Activated CD4-positive, alpha-beta T cell treated with anti-CD3 and anti-CD28 coated beads for 48 hours (primary cell): Measurements from ENCODE around the gene TCF3.
A peak's percentile ranks its signal among the peaks of the same experiment; 100 is the strongest.
"Not testable (repeated sequence)": the region's sequence is repeated elsewhere in the genome, so short reads cannot be mapped to it uniquely, and the experiment has no call there.

Experiments used
- DNase-seq: peaks from one replicate; pipeline ENCODE4 v3.0.0-alpha.2; 2020

The TCF3 gene

GRCh38 chr19:1650650-1651567 lies 1.5 kb downstream of the TCF3 start:
- peak; percentile 66 for DNase-seq

DNA sequence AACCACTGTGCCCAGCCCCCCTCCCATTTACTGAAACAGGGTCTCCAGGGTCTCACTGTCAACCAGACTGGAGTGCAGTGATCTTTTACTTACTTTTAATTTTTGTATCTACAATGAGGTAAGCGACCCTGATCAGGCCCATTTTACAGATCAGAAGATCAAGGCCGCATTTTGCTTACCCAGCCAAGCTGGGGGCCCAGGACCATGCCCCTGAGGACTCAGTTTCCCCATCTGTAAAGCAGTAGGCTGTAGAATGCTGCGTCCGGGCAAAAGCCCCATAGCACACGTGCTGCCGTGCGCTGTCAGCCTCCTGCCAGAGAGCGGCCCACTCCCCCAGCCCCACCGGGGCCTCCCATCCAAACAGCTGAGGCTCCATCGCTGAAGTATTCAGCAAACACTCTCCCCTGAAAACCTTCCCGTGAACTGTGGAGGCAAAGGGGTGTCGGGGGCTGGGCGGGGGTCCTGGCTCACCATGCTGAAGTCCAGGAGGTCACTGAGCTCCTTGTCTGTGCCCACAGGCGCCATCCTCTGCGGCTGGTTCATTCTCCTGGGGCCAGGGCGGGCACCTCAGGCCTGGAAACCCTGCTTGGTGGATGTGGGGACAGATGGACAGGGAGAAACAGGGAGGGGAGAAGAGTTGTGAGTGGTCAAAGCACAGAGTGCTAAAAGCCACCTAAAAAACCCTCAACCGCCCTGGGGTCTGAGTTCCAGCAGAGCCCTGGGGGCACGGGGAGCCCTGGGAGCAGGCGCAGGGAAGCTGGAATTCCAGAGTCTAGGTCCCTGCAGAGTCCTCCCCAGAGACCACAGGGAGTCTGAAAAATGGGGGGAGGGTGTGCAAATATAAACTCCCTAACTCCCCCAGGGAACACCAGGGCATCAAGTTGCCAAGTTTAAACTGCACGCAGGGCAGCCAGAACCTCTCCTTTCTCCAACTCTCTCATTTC lies 2.4 kb downstream of the TCF3 start:
- no peak for DNase-seq

GRCh38 chr19:1648920-1649541 lies 3.4 kb downstream of the TCF3 start:
- DNase-seq, result peak; percentile 36

GRCh38 chr19:1648459-1648849 lies 4.0 kb downstream of the TCF3 start:
- DNase-seq, result no peak

DNA sequence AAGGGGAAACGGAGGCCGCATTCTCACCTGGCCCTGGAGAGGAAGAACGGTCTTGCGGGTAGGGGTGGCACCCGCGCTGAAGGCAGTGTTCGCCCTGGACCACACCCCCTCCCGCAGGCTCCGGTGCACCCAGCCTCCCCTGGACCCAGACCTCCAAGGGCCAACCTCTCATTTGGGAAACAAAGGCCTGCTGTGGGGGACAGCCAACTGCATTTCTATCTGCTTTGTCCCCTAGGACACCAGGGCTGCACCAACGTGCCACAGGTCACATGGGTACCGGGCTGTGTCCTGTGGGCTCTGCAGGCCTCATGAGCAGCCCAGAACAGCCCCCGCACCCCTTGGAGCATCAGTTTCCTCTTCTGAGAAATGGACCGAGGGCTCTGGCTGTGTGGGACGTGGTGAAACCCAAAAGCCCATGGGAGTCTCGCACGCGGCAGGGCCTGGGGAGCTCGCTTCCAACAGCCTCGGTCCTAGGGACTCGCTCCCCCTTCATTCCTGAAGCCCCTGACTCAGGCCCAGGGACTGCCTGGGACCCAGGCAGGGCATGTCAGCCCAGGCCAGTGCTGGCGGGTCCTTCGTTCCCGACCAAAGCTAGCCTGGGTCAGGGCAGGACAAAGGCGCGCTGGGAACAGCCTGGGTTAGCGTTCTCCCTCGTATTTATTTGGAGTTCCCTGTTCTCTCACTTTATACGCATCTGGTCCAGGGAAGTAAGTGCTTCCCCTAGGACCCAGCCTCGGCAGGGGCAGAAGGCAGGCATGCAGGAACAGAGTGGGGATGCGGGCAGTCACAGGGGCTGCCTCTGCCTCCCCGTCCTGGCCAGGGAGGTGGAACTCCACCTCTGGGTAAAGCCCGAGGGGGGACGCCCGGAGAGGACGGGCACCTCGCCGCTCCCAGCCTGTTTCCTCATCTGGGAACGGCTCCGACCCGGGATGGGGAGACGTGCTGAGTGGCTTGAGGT lies 4.6 kb downstream of the TCF3 start:
- no peak for DNase-seq

- no peak for DNase-seq
Measured at GRCh38 chr19:1646659-1647453, 5.6 kb downstream of the TCF3 start.

GRCh38 chr19:1646149-1646548 lies 6.3 kb downstream of the TCF3 start:
- no peak for DNase-seq

DNA sequence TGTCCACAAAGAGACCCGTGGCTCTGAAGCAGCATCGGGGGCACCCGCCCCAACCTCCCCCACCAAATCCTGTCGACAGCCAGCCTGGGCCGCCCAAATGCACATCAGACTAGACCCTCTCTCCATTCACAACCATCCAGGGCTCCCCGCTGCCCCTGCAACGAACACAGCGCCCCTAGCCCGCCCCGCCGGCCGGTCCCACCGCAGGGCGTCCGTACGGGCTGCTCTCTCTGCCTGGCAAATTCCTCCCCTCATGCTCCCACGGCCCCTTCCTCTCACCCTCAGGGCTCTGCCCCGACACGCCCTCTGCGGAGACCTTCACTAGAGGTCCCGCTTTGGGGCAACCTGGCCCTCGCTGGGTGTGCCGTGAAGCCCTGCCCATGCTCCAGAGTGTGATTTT lies 7.1 kb downstream of the TCF3 start:
- no peak for DNase-seq

- no peak for DNase-seq
Measured at GRCh38 chr19:1644070-1644469, 8.3 kb downstream of the TCF3 start.

DNA sequence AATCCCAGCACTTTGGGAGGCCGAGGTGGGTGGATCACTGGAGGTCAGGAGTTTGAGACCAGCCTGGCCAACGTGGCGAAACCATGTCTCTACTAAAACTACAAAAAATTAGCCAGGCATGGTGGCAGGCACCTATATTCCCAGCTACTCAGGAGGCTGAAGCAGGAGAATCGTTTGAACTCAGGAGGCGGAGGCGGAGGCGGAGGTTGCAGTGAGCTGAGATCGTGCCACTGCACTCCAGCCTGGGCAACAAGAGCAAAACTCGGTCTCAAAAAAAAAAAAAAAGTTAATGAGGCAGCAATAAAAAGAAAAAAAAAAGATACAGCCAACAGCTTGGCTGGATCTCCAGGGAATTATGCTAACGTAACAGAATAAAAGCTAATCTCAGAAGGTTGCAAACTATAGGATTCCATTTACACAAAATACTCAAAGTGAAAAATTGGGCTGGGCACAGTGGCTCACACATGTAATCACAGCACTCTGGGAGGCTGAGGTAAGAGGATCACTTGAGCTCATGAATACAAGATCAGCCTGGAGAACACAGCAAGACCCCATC lies 11.4 kb downstream of the TCF3 start:
- not testable (repeated sequence) for DNase-seq

- no peak for DNase-seq
Measured at GRCh38 chr19:1636325-1637236, 15.8 kb downstream of the TCF3 start.

GRCh38 chr19:1634938-1635243 lies 17.5 kb downstream of the TCF3 start:
- DNase-seq, result no peak

- DNase-seq, result no peak
Measured at GRCh38 chr19:1634242-1634937, 18.0 kb downstream of the TCF3 start.

DNA sequence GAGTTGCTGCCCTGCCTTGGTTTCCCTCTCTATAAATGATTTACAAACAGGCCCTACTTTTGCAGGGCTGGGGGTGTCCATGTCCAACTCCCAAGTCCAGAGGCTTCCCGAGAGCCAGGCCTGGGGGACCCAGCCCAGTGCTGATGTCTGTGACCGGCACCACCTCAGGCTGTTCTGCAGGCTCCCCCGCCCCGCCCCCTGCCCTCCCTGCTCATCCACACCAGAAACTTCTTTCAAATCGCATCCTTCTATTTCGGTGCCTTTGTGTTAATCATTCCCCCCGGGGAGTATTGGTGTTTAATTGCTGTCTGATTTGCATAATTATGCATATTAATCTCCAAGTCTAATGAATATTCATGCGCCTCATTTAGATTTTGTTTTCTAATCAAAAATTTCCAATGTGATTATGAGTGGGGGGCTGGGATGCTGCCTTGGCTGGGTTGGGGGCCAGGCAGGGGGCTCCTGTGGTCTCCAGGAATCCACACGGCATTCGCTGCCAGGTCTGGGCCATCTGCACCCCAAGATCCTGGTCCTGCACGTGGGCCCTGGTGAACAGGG lies 19.1 kb downstream of the TCF3 start:
- DNase-seq, result no peak

GRCh38 chr19:1632462-1633268 lies 19.8 kb downstream of the TCF3 start:
- no peak for DNase-seq

DNA sequence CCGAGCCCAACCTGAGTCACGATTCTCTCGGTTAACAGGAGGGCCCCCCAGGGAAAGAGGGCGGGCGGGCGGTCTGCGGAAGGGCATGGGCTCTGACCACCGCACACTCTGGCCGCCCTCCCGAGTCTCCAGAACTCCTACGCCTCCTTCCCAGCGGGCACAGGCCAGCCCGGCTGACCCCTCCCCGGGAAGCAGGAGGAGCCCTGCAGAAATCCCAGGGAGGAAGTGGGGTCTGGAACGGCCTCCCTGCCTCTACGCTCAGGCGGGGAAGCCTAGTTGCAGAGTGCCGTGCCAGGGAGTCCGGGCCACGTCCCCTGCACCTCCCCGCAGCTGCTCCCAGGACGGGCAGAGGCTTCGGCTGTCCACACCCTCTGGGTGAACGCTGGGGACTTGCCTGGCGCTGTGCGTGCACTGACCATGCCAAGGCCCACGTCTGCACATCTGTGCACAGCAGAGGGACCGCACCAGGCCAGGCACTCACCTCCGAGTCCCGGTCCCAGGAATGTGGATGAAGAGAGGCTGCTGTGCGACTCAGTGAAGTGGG lies 20.8 kb downstream of the TCF3 start:
- no peak for DNase-seq

DNA sequence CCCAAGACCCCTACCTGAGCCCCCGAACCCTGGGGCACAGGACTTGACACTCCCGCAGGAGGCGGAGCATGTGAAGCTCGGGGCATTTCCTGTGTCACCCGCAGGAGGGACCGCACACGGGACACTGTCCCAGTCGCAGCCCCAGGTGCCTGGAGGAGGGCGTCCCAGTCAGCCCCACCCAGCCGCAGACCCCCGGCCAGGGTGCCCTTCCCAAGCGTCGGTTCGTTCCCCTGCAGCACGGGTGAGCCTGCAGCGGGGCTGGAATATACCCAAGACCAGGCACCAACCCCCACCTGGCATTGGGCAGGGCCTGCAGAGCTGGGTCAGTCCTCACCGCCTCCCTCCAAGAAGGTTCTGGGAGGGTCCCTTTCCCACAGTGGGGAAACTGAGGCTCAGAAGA lies 21.6 kb downstream of the TCF3 start:
- no peak for DNase-seq

DNA sequence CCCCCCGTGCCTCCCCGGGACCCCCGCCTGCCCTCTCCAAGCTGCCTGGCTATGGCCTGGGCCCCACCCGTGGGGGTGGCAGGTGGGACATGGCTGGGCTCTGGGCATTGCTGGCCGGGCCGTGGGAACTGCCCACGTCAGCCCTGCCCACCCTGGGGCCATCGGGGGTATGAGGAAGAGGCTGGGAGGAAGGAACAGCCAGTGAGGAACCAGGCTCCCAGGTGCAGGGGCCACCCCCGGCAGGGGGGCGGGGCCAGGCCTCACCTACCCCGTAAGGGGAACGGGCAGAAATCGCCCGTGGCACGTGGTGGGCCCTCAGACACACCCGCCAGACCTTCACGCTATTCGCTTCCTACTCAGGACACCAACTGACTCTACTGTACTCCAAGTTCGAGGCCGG lies 22.4 kb downstream of the TCF3 start:
- no peak for DNase-seq
